Neutrophil (primary cell): ENCODE data around the gene CD99.
A peak's percentile ranks its signal among the peaks of the same experiment; 100 is the strongest.

Experiments
- H3K27ac ChIP-seq: fragments of 200-600 bp; sonication (generic); 2 replicates; pipeline ENCODE4 v1.5.1; 2016; ENCODE audit warnings: mild to moderate bottlenecking, moderate library complexity
- H3K27me3 ChIP-seq: fragments of 200-600 bp; sonication (generic); 2 replicates; pipeline ENCODE4 v1.6.0; 2016; ENCODE audit warnings: mild to moderate bottlenecking
- H3K36me3 ChIP-seq: fragments of 200-600 bp; sonication (generic); 2 replicates; pipeline ENCODE4 v1.5.1; 2017
- H3K4me1 ChIP-seq, 2 experiments: fragments of 200-600 bp in 1 of 2; sonication (generic) in 1 of 2; 1 replicate in 1 of 2; 2 replicates in 1 of 2; pipeline versions ENCODE4 v1.5.1 to v1.6.1; 2013 to 2016; ENCODE audit warnings: low read depth in 1 of 2, low read length in 1 of 2, mild to moderate bottlenecking in 1 of 2, moderate library complexity in 1 of 2; ENCODE audit not compliant: control insufficient read depth in 1 of 2, insufficient read depth in 1 of 2
- H3K4me3 ChIP-seq, 2 experiments: fragments of 200-600 bp in 1 of 2; sonication (generic) in 1 of 2; 1 replicate in 1 of 2; 2 replicates in 1 of 2; pipeline ENCODE4 v1.5.1; 2013 to 2016; ENCODE audit warnings: low read depth in 1 of 2, low read length in 1 of 2, mild to moderate bottlenecking in 1 of 2, moderate library complexity in 1 of 2
- H3K9me3 ChIP-seq: fragments of 200-600 bp; sonication (generic); 2 replicates; pipeline ENCODE4 v1.5.1; 2016
- CTCF ChIP-seq: fragments of 200-600 bp; sonication (generic); IDR thresholded peaks from 2 replicates; pipeline ENCODE4 v1.5.1; 2016; ENCODE audit warnings: antibody characterized with exemption

The CD99 gene

GRCh38 chrX:2682565-2683177 lies 8.4 kb upstream of the CD99 start:
- Histone ChIP-seq H3K9me3 (no peaks in the 10 kb centered on the region), H3K4me3 (no peak overlapping the region), H3K27ac (no peak overlapping the region), H3K27me3 (no peaks in the 10 kb centered on the region), H3K4me1 (no peaks in the 10 kb centered on the region), H3K36me3 (no peaks in the 10 kb centered on the region)
- TF ChIP-seq CTCF, result no peak

GRCh38 chrX:2684256-2684655 lies 6.8 kb upstream of the CD99 start:
- no peaks in the 10 kb centered on the region for H3K36me3 ChIP-seq
- no peak overlapping the region for H3K27ac ChIP-seq
- no peak for TF ChIP-seq CTCF
- peaks cover 7% of the 10 kb centered on the region for H3K27me3 ChIP-seq
- no peaks in the 10 kb centered on the region for H3K4me1 ChIP-seq
- no peak overlapping the region for H3K4me3 ChIP-seq
- no peaks in the 10 kb centered on the region for H3K9me3 ChIP-seq

GRCh38 chrX:2685886-2686285 lies 5.2 kb upstream of the CD99 start:
- H3K4me3 ChIP-seq, result no peak overlapping the region
- H3K36me3 ChIP-seq, result no peaks in the 10 kb centered on the region
- peaks cover 0 to 3% of the 10 kb centered on the region in 2 experiments for H3K4me1 ChIP-seq
- no peak overlapping the region for H3K27ac ChIP-seq
- no peak for TF ChIP-seq CTCF
- no peaks in the 10 kb centered on the region for H3K9me3 ChIP-seq
- peaks cover 23% of the 10 kb centered on the region for H3K27me3 ChIP-seq

GRCh38 chrX:2689773-2690666 lies 1.1 kb upstream of the CD99 start:
- no peak for TF ChIP-seq CTCF
- Histone ChIP-seq H3K4me1 (peaks cover 11 to 18% of the 10 kb centered on the region in 2 experiments), H3K4me3 (no peak overlapping the region), H3K36me3 (no peaks in the 10 kb centered on the region), H3K27ac (no peak overlapping the region), H3K9me3 (no peaks in the 10 kb centered on the region), H3K27me3 (peaks cover 64% of the 10 kb centered on the region)

- peak overlapping the region; percentile 32 to 44 for H3K4me3 ChIP-seq
- no peak for TF ChIP-seq CTCF
- peaks cover 11 to 18% of the 10 kb centered on the region in 2 experiments for H3K4me1 ChIP-seq
- H3K36me3 ChIP-seq, result no peaks in the 10 kb centered on the region
- H3K27ac ChIP-seq, result no peak overlapping the region
- H3K27me3 ChIP-seq, result peaks cover 72% of the 10 kb centered on the region
- H3K9me3 ChIP-seq, result no peaks in the 10 kb centered on the region
Measured at GRCh38 chrX:2691543-2692220, 587 bp downstream of the CD99 start.
